GM23338 (cell line): ENCODE results near the gene SIMC1. TPM values are rescaled to one million over a fixed set of nuclear protein-coding genes. Genes with fewer than 3 reads are reported as not detected.

Experiments used
- ATAC-seq: fragments of 200-7000 bp; cut with Tn5 transposase; 3 replicates; pipeline ENCODE4 v1.9.1; 2020
- DNase-seq: peaks from one replicate; pipeline ENCODE4 v3.0.0-alpha.2; 2015; ENCODE audit warnings: low spot score
- H2AFZ ChIP-seq: fragments of 200-600 bp; sonication (generic); 2 replicates; pipeline ENCODE4 v1.8.0; 2016; ENCODE audit warnings: antibody characterized with exemption, mild to moderate bottlenecking, moderate library complexity
- H3F3A ChIP-seq: fragments of 200-600 bp; sonication (generic); replicated peaks from 2 replicates; pipeline ENCODE4 v1.8.0; 2017; ENCODE audit warnings: antibody characterized with exemption, mixed run types, low read depth
- H3K27ac ChIP-seq: fragments of 200-600 bp; sonication (generic); 2 replicates; pipeline ENCODE4 v1.6.1; 2016; ENCODE audit warnings: low read depth
- H3K27me3 ChIP-seq: fragments of 200-600 bp; sonication (generic); 2 replicates; pipeline ENCODE4 v1.8.0; 2016; ENCODE audit warnings: mild to moderate bottlenecking, mixed run types, moderate library complexity; ENCODE audit not compliant: insufficient read depth
- H3K36me3 ChIP-seq: fragments of 200-600 bp; sonication (generic); 2 replicates; pipeline ENCODE4 v1.8.0; 2016; ENCODE audit warnings: mild to moderate bottlenecking; ENCODE audit not compliant: insufficient read depth
- H3K4me1 ChIP-seq: fragments of 200-600 bp; sonication (generic); 2 replicates; pipeline ENCODE4 v1.8.0; 2016; ENCODE audit warnings: mild to moderate bottlenecking, moderate library complexity; ENCODE audit not compliant: insufficient read depth
- H3K4me2 ChIP-seq: fragments of 200-600 bp; sonication (generic); 2 replicates; pipeline ENCODE4 v1.7.1; 2017; ENCODE audit warnings: mixed run types
- H3K4me3 ChIP-seq: fragments of 200-600 bp; sonication (generic); 2 replicates; pipeline ENCODE4 v1.6.1; 2016; ENCODE audit warnings: mixed run types
- H3K79me2 ChIP-seq: fragments of 200-600 bp; sonication (generic); replicated peaks from 2 replicates; pipeline ENCODE4 v1.8.0; 2017; ENCODE audit warnings: mild to moderate bottlenecking; ENCODE audit not compliant: insufficient read depth
- H3K9me2 ChIP-seq: fragments of 200-600 bp; sonication (generic); 2 replicates; pipeline ENCODE4 v1.8.0; 2017; ENCODE audit not compliant: insufficient read depth
- H4K20me1 ChIP-seq: fragments of 200-600 bp; sonication (generic); replicated peaks from 2 replicates; pipeline ENCODE4 v1.8.0; 2017; ENCODE audit warnings: mild to moderate bottlenecking; ENCODE audit not compliant: insufficient read depth
- H3K27ac Mint-ChIP-seq: 2 replicates; pipeline ENCODE4 v1.8.0; 2020; ENCODE audit warnings: inconsistent platforms, mild to moderate bottlenecking, moderate library complexity, mixed read lengths
- H3K27me3 Mint-ChIP-seq: 3 replicates; pipeline ENCODE4 v1.8.0; 2022; ENCODE audit warnings: low read depth, mild to moderate bottlenecking, moderate library complexity, mixed read lengths, inconsistent platforms; ENCODE audit not compliant: insufficient read depth, poor library complexity
- H3K36me3 Mint-ChIP-seq: 3 replicates; pipeline ENCODE4 v1.8.0; 2021; ENCODE audit warnings: low read depth, mild to moderate bottlenecking, inconsistent platforms, moderate library complexity, mixed read lengths
- H3K4me1 Mint-ChIP-seq: 3 replicates; pipeline ENCODE4 v1.8.0; 2020; ENCODE audit warnings: mild to moderate bottlenecking, inconsistent platforms, mixed read lengths
- H3K4me3 Mint-ChIP-seq: 3 replicates; pipeline ENCODE4 v1.8.0; 2021; ENCODE audit warnings: moderate library complexity, mild to moderate bottlenecking, inconsistent platforms, mixed read lengths
- H3K9me3 Mint-ChIP-seq: 3 replicates; pipeline ENCODE4 v1.8.0; 2020; ENCODE audit warnings: moderate library complexity, mild to moderate bottlenecking, inconsistent platforms, mixed read lengths
- CTCF ChIP-seq, 2 experiments: fragments of 200-600 bp in 1 of 2; sonication (generic) in 1 of 2; conservative IDR thresholded peaks; 2 replicates each; pipeline versions ENCODE4 v1.5.1 to v1.6.1; 2016 to 2017; ENCODE audit warnings: antibody characterized with exemption in 2 of 2, low read depth in 2 of 2, mild to moderate bottlenecking in 2 of 2, moderate library complexity in 1 of 2
- EZH2 ChIP-seq: fragments of 200-600 bp; sonication (generic); IDR thresholded peaks from one replicate; pipeline ENCODE4 v1.8.0; 2017; ENCODE audit warnings: antibody characterized with exemption, mild to moderate bottlenecking, low read depth; ENCODE audit not compliant: unreplicated experiment
- EZH2phosphoT487 ChIP-seq: fragments of 200-600 bp; sonication (generic); IDR thresholded peaks from one replicate; pipeline ENCODE4 v1.8.1; 2018; ENCODE audit warnings: antibody characterized with exemption; ENCODE audit not compliant: unreplicated experiment
- JUNB ChIP-seq: IDR thresholded peaks from one replicate; pipeline ENCODE4 v1.6.1; 2016; ENCODE audit warnings: antibody characterized with exemption; ENCODE audit not compliant: unreplicated experiment
- NANOG ChIP-seq: IDR thresholded peaks from 2 replicates; pipeline ENCODE4 v1.6.1; 2016; ENCODE audit warnings: antibody characterized with exemption, borderline replicate concordance
- POLR2AphosphoS5 ChIP-seq: IDR thresholded peaks from 2 replicates; pipeline ENCODE4 v1.6.1; 2016; ENCODE audit warnings: antibody characterized with exemption, low read depth
- REST ChIP-seq: IDR thresholded peaks from one replicate; pipeline ENCODE4 v1.6.1; 2018; ENCODE audit warnings: antibody characterized with exemption; ENCODE audit not compliant: unreplicated experiment
- STAT1 ChIP-seq: IDR thresholded peaks from one replicate; pipeline ENCODE4 v1.6.1; 2016; ENCODE audit warnings: antibody characterized with exemption; ENCODE audit not compliant: unreplicated experiment
- ZNF331 ChIP-seq: fragments of 250-450 bp; sonication (Bioruptor Pico); IDR thresholded peaks from 2 replicates; pipeline ENCODE4 v1.5.0; 2020; ENCODE audit warnings: low read depth, mild to moderate bottlenecking, moderate library complexity
- polyA plus RNA-seq: library from polyadenylated mRNA; unstranded; fragments of >200 nt; fragmentation: Nextera tagmentation; extraction: Ambion mirVana; gene quantifications from 2 replicates; pipeline ENCODE4 v1.2.1, GENCODE V29; 2016
- total RNA-seq: library from RNA; depleted of rRNA; stranded (reverse); fragments of >200 nt; shearing (Covaris generic); gene quantifications from 2 replicates; pipeline ENCODE4 v1.2.3, GENCODE V29; 2014

The SIMC1 gene
- total and polyA plus RNA-seq, 2 experiments from 2014 or later: 9.4 to 14.6 TPM

GRCh38 chr5:176190886-176191755 is 47.1 kb upstream of the SIMC1 start:
- Histone ChIP-seq H3K4me1 (no peaks in the 10 kb centered on the region), H2AFZ (no peak overlapping the region), H4K20me1 (no peaks in the 10 kb centered on the region), H3K9me2 (no peaks in the 10 kb centered on the region), H3K79me2 (no peaks in the 10 kb centered on the region), H3K36me3 (no peaks in the 10 kb centered on the region), H3K27ac (no peak overlapping the region), H3F3A (no peaks in the 10 kb centered on the region), H3K4me3 (no peak overlapping the region), H3K27me3 (peaks cover 25% of the 10 kb centered on the region), H3K4me2 (no peak overlapping the region)
- no peaks in the 10 kb centered on the region for H3K9me3 Mint-ChIP-seq
- DNase-seq: no peak
- H3K4me3 Mint-ChIP-seq: no peak overlapping the region
- no peak overlapping the region for H3K27ac Mint-ChIP-seq
- no peak for ATAC-seq
- H3K36me3 Mint-ChIP-seq: no peaks in the 10 kb centered on the region
- H3K27me3 Mint-ChIP-seq: peaks cover 22% of the 10 kb centered on the region
- H3K4me1 Mint-ChIP-seq: peaks cover 5% of the 10 kb centered on the region; the same call in 2 of the 3 replicates
- TF ChIP-seq EZH2: no peak
- TF ChIP-seq CTCF (conservative IDR thresholded peaks at IDR 0.05; ENCODE audit: low read depth in 2 of 2): no peak
- TF ChIP-seq EZH2phosphoT487: no peak
- no peak for TF ChIP-seq REST
- TF ChIP-seq JUNB: no peak
- no peak for TF ChIP-seq ZNF331 (CRISPR knock-in tag)
- no peak for TF ChIP-seq STAT1
- TF ChIP-seq POLR2AphosphoS5: no peak
- no peak for TF ChIP-seq NANOG
